HuH-7 (cell line): Measurements from ENCODE around the gene ALDOC.
A peak's percentile ranks its signal among the peaks of the same experiment; 100 is the strongest.

Source experiments
- DNase-seq: peaks from one replicate; pipeline ENCODE4 v3.0.0; 2011; ENCODE audit warnings: low spot score

ALDOC gene

GRCh38 chr17:28552176-28552999, 24.3 kb downstream of the ALDOC start, which contains the start of gene UNC119:
UNC119 (minus strand) TSS chr17:28552624; CDS start chr17:28552557, 67 bp downstream.
- peak; percentile 91 for DNase-seq

DNA sequence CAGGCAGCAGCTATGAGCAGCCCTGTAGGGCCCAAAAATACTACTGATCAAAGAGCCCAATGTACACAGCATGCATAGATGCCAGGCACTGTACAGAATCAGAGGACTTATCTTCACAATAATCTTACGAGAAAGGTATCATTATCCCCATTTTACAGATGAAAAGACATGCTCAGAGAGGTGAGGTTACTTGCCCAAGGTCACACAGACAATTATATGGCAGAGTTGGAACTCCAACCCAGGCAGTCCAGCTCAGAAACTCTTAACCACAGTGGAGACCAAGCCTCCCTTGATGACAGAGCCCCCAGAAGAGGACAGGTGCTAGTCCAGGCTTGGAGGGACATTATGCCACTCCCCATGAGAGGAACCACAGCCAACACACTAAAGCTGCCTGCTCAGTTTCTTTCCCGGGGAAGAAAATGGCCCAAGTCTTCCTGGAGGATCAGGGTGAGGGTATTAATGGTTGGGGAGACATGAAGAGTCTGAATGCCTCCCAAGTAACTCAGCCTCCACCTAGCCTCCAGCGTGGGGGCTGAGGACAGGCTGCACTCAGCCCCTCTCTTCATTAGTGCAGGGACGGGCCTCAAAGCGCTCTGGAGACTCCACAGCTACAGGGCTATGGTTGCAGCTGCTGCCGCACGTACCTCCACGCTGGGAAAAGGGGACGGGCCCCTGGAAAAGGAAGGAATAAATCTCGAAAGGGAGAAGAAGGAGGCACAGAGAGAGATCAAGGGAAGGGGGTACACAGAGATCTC, 25.1 kb downstream of the ALDOC start:
- DNase-seq = peak; percentile 58

GRCh38 chr17:28550858-28551257, 25.8 kb downstream of the ALDOC start:
- no peak for DNase-seq

GRCh38 chr17:28549236-28550132, 27.2 kb downstream of the ALDOC start:
- DNase-seq = no peak

DNA sequence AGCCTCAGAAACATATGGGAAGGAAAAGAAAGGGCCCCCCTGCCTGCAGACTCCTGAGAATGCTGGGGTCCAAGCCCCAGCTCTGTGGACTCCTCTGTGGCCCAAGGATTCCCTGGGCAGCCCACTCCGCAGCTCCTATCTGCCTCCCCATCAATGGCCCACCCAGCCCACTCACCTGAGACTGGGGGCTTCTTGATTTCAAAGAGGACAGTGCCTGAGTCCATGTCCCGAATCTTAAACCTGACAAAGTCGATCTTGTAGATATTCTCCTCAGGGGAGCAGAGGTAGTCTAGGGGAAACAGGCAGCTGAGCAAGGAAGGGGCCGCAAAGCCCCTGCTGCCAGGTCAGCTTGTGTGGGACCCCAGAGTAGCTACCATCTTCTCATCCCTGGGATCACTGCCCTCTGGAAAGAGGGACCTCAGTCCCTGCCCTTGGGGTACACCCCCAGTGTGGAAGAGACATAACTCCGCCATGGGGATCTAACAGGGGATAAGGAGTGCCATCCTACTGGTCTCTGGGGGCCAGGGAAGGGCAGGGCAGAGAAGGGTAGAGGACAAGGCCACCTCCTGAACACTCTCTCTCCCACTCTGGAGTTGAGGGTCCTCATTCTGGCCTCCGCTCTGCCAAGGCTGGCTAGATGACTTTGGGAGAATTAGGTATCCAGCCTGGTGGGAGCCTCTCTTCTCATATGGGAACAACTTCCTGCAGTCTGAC, 28.1 kb downstream of the ALDOC start:
- DNase-seq = no peak

DNA sequence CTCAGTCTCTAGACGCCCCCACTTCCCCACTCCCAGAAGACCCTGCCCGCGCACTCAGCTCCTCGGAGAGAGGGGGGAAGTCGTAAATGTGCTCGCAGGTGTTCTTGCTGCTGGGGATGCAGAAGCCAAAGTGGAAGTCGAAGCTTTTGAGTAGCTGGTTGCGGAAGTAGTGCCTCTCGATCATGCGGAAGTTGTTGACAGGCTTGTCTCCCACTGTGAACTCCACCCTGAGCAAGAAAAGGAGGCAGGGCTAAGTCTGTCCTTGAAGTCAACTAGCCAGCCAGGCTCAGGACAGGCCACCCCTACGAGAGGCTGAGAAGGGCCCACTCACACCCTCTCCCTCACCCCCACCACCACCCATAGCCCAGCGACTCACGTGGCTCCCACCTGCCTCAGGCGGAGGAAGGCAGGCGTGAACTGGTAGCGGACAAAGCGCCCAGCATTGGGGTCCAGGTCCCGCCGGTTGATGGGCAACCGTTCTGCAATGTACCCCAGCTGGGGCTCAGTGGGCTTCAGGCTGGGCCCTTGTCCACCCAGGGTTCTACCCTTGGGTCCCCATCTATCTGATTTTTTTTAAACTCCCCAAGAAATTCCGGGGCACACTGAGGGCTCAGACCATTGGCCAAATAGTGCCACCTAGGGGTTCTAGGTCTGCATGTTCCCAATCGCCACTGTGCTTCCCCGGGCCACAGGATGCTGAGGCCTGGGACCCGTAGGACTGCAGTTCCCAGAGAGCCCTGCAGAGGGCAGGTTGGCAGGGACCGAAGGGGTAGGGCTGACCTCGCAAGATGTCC, 28.9 kb downstream of the ALDOC start:
- peak; percentile 90 for DNase-seq

DNA sequence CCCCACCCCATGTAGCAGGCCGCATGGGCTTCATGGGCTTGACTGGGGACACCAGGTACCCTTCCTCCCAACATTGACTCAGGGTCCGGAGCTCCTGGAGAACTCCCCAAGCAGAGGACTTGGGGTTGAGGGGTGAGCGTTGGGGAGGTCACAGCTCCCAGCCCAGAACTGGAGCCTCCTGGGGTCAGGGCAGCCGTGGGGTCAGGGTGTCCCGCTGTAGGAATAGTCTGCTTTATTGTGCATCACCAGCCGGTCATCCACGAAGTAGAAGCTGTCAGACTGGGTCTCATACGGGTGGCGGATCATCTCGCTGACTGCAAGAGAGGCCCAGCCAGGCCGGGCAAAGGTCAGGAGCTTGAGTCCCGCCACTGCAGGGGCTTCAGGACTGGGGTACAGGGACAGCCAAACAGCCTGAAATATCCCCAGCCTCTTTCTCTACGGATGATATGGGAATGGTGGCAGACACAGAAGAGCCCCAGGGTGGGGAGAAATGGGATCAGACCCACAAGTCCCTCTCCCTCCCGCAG, 29.5 kb downstream of the ALDOC start:
- DNase-seq = no peak

DNA sequence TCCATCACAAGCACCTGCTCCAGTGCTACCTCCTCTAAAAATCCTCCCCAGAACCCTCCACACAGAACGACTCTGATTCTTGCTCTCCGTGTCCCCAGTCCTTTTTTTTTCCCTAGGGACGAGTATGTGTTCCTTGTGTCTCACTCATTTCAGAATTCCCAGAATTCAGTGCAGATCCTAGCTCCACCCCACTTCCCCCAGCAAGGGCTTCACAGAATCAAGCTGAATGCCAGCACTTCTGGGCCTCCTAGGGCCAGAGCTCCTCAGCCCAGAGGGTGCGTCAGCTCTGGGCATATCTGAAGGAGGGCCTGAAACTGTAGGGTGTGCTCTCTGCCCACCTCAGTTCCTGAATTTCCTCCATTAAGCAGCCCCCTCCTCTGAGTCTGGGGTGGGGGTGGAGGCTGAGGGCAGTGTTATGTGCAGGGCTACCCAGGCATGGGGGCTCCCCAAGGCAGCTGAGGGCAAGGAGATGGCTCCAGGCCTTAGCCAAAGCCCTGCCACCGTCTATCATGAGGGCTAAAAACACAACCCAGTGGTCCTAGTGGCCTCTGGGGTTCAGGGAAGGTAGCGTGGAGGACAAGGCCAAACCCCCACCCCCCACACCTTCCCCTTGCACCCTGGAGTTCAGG, 30.8 kb downstream of the ALDOC start:
- DNase-seq = peak; percentile 8

- DNase-seq = no peak
Measured at GRCh38 chr17:28545141-28545503, 31.6 kb downstream of the ALDOC start.

DNA sequence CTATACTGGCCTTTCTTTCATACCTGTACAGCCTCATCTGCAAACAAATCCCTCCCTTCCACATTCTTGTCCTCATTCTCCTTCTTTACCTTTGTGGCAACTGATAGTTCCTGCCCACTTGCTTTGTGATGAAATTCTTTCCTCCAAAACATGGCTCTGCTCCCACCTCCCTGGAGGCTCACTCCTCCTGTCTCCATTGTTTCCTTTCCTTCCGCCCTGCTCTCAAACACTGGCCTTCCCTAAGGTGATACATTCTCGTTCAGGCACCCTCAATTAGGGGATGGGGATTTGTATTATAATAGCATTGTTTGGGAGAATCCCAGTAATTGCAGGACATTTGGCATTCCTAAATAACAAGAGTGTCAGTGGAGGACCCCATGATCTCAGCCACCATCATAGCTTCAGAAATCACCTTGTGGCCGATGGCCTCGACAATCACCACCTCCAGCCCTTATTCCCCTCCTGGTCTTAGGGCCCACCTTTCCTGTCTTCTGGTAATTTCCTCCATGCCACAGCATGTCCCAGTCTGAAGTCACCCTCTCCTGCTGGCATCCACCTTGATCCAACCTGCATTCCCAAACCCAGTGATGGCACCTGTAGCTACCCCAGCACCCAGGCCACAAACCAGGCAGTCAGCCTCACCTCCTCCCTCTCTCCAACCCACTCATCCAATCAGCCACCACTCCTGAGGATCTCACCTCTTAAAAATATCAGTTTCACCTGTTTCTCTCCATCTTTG, 32.1 kb downstream of the ALDOC start:
- DNase-seq = no peak

DNA sequence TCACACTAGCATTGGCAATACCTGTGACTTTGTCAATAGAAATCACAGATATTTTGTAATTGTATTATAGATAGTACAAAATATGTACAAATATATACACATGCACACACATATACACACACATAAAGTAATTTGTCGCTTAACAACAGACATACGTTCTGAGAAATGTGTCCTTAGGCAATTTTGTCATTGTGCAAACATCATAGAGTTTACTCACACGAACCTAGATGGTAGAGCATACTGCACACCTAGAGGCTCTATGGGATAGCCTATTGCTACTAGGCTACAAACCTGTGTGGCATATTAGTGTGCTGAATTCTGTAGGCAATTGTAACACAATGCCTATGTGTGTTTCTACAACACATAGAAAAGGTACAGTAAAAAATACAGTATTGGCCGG, 35.3 kb downstream of the ALDOC start:
- DNase-seq = no peak

DNA sequence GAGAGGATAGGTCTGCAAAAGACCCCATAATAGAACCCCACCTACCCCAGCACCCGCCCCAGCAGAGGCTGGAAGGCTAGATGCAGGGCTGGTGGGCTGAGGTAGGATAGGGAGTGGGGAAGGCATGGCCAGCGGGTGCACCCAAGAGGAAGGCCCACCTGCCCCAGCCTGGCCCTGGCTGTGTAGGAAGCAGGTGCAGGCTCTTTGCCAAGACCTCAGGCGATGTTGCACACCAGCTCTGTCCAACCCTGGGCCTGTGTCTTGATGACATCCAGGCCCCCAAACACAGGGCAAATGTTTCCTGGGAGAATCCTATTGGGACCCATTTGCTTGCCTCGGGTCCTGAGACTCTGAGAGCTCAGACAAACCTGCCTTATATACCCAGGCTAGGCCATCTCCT, 36.5 kb downstream of the ALDOC start:
- DNase-seq = no peak

GRCh38 chr17:28538296-28538895, 38.3 kb downstream of the ALDOC start:
- no peak for DNase-seq

GRCh38 chr17:28537219-28537610, 39.5 kb downstream of the ALDOC start:
- no peak for DNase-seq

- no peak for DNase-seq
Measured at GRCh38 chr17:28536532-28537218, 40.0 kb downstream of the ALDOC start.

DNA sequence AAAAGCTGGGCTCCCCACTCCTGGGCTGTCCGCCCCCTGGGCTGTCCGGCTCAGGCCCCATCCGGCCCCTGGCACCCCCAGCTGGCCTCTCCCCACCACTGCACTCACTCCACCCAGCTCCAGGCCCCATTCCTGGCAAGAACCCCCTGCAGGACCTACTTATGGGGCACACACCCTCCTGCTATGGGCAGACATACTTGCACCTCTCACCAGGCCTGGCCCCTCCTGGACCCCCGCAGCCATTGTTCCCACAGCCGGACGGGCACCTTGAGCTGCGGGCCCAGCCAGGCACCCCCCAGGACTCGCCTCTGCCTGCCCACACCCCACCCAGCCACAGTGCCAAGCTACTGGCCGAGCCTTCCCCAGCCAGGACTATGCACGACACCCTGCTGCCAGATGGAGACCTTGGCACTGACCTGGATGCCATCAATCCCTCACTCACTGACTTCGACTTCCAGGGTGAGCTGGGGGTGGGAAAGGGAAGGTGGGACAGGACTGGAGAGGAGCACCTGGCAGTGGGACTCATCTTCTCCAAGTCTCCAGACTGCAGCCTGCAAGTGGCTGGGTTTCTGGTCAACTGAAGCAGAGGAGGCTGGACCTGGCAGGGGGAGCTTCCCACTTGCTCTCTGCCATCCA, 41.8 kb downstream of the ALDOC start:
- no peak for DNase-seq

DNA sequence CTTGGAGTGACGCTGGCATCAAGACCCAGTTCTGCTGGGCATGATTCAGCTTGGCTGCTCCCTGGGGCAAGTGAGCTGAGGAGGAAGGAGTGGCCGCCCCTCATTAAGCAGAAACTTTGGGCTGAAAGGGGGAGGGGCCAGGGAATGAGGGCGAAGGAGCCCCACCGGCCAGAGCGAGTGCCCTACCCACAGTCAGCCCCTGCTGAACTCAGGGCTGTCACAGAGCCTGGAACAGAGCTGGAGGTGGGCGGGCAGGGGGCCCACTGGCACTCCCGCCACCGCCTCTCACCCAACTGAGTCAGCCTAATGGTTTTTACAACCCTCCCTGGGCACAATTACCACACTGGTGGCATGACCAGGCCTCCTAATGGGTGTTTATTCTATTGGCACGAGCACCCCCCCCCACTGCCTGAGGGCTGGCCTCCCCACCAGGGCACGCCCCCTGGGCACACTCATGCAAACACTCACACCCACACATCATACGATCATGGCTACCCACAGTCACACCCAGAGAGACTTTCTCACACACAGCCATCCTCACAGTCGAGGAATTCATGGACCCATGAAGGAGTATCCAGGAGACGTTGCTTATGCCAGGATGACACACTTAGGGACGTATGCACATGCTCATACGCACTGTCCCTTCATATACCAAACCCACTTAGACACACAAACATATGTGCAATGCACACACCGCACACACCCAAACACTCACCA, 43.4 kb downstream of the ALDOC start:
- DNase-seq = no peak
